Measurements from ENCODE around the gene LAMA5.

LAMA5 gene

DNA sequence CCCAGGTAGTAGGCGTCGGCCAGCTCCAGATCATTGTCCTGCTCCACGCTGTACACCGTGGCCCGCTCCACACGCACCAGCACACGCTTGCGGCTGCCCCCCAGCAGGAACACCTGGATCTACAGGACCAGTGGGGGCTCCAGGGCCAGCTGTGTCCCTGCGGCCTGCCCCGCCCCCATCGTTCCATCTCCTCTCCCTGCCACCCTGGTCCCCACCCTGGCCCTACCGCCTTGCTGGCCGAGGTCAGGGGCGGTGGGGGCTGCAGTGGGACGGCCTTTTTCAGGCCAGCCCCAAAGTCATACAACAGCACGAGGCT is 54.5 kb downstream of the LAMA5 start:
- H3K79me2 ChIP-seq (ENCODE audit: low read length), result no peaks in the 10 kb centered on the region
- H4K20me1 ChIP-seq (ENCODE audit: insufficient read depth, low read length), result 0 out of 2 replicates have a peak, but pooled peaks cover 3% of the 10 kb centered on the region
- H3K36me3 ChIP-seq (replicated peaks; ENCODE audit: low read depth, low read length), result peaks cover 20% of the 10 kb centered on the region
- H3K9me3 ChIP-seq (ENCODE audit: insufficient read depth, low read length), result no peaks in the 10 kb centered on the region
- H3K4me2 ChIP-seq (ENCODE audit: low read length), result no peak overlapping the region
- no peak overlapping the region for H3K9ac ChIP-seq (ENCODE audit: low read length)
- H2AFZ ChIP-seq (ENCODE audit: low read depth, low read length), result no peak overlapping the region
- no peaks in the 10 kb centered on the region for H3K27me3 ChIP-seq (ENCODE audit: low read depth, low read length)
- H3K4me3 ChIP-seq (ENCODE audit: low read length), result no peak overlapping the region
- no peak overlapping the region for H3K27ac ChIP-seq (ENCODE audit: low read length)
- TF ChIP-seq CTCF (IDR thresholded peaks at IDR 0.05; ENCODE audit: low read depth, low read length) (no peak), EZH2phosphoT487 (IDR thresholded peaks at IDR 0.05; ENCODE audit: low read depth) (no peak)
- H3K4me1 ChIP-seq (ENCODE audit: low read length), result no peaks in the 10 kb centered on the region

DNA sequence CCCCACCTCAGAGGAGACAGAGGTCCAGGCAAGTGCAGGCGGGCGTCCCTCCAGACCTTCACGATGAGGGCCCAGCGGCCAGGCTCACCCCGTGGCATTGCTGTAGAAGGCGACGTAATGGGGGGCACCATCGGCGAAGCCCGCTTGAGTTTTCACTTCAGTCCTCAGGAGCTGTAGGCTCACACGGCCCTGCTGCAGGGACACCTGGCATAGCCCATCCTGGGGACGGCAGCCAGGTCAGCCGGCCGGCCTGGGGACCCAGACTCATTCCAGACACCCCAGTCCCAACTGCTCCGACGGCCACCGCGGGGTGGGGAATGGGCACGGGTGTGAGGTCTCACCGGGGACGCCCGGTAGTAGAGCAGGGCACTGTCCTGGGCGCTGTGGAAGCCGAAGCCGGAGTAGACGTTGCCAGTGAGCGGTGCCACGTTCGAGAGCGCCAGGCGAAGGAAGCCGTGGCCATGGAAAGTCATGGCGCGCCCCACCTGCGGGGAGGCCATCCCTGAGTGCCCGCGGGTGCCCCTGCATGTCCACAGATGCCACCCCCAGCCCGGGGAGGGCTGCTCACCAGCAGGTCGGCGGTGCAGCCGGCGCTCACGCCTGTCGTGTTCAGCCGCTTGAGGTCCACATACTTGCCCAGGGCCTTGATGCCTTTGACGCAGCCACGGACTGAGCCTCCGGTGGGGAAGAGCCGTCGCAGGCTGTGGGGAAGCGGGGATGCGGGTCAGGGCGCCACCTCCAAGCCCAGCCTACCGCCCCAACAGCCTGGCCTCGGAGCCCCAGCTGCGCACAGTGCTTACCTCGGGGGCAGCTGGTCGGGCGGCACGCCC is 55.1 kb downstream of the LAMA5 start:
- no peaks in the 10 kb centered on the region for H3K4me1 ChIP-seq (ENCODE audit: low read length)
- H3K27ac ChIP-seq (ENCODE audit: low read length), result no peak overlapping the region
- no peaks in the 10 kb centered on the region for H3K27me3 ChIP-seq (ENCODE audit: low read depth, low read length)
- H3K36me3 ChIP-seq (replicated peaks; ENCODE audit: low read depth, low read length), result peaks cover 20% of the 10 kb centered on the region
- H2AFZ ChIP-seq (ENCODE audit: low read depth, low read length), result no peak overlapping the region
- H3K9me3 ChIP-seq (ENCODE audit: insufficient read depth, low read length), result no peaks in the 10 kb centered on the region
- H3K79me2 ChIP-seq (ENCODE audit: low read length), result no peaks in the 10 kb centered on the region
- no peak overlapping the region for H3K9ac ChIP-seq (ENCODE audit: low read length)
- TF ChIP-seq CTCF (IDR thresholded peaks at IDR 0.05; ENCODE audit: low read depth, low read length) (no peak), EZH2phosphoT487 (IDR thresholded peaks at IDR 0.05; ENCODE audit: low read depth) (no peak)
- H4K20me1 ChIP-seq (ENCODE audit: insufficient read depth, low read length), result 0 out of 2 replicates have a peak, but pooled peaks cover 3% of the 10 kb centered on the region
- H3K4me2 ChIP-seq (ENCODE audit: low read length), result no peak overlapping the region
- H3K4me3 ChIP-seq (ENCODE audit: low read length), result no peak overlapping the region

DNA sequence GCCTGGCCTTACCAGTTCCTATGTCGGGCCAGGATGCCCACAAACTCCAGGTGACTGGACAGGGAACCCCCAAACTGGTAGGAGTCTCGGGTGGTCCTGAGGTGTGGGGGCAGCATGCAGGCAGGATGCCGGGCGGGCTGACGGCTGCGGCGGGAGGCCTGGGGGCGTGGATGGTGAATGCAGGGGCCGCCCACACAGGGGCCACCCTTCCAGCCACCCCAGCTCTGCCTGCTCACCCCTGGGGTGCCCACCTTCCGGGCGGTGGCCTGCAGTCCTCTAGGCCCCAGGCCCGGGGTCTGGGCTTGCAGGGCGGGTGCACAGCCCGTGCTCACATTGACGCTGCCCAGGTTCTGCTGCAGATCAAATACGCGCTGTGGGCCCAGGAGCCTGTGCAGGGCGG is 56.0 kb downstream of the LAMA5 start:
- Histone ChIP-seq H4K20me1 (ENCODE audit: insufficient read depth, low read length) (0 out of 2 replicates have a peak, but pooled peaks cover 3% of the 10 kb centered on the region), H2AFZ (ENCODE audit: low read depth, low read length) (no peak overlapping the region), H3K27me3 (ENCODE audit: low read depth, low read length) (no peaks in the 10 kb centered on the region), H3K4me2 (ENCODE audit: low read length) (no peak overlapping the region), H3K9ac (ENCODE audit: low read length) (no peak overlapping the region), H3K36me3 (replicated peaks; ENCODE audit: low read depth, low read length) (peaks cover 23% of the 10 kb centered on the region), H3K4me3 (ENCODE audit: low read length) (no peak overlapping the region), H3K9me3 (ENCODE audit: insufficient read depth, low read length) (no peaks in the 10 kb centered on the region), H3K4me1 (ENCODE audit: low read length) (no peaks in the 10 kb centered on the region), H3K27ac (ENCODE audit: low read length) (no peak overlapping the region), H3K79me2 (ENCODE audit: low read length) (peaks cover 8% of the 10 kb centered on the region)
- no peak for TF ChIP-seq EZH2phosphoT487 (IDR thresholded peaks at IDR 0.05; ENCODE audit: low read depth)
- no peak for TF ChIP-seq CTCF (IDR thresholded peaks at IDR 0.05; ENCODE audit: low read depth, low read length)

- Histone ChIP-seq H3K9me3 (ENCODE audit: insufficient read depth, low read length) (no peaks in the 10 kb centered on the region), H4K20me1 (ENCODE audit: insufficient read depth, low read length) (peaks cover 3% of the 10 kb centered on the region), H2AFZ (ENCODE audit: low read depth, low read length) (no peak overlapping the region), H3K36me3 (replicated peaks; ENCODE audit: low read depth, low read length) (peaks cover 23% of the 10 kb centered on the region), H3K27ac (ENCODE audit: low read length) (no peak overlapping the region), H3K9ac (ENCODE audit: low read length) (no peak overlapping the region), H3K27me3 (ENCODE audit: low read depth, low read length) (no peaks in the 10 kb centered on the region), H3K4me1 (ENCODE audit: low read length) (no peaks in the 10 kb centered on the region), H3K4me2 (ENCODE audit: low read length) (no peak overlapping the region), H3K79me2 (ENCODE audit: low read length) (peaks cover 12% of the 10 kb centered on the region), H3K4me3 (ENCODE audit: low read length) (no peak overlapping the region)
- TF ChIP-seq CTCF (IDR thresholded peaks at IDR 0.05; ENCODE audit: low read depth, low read length) (no peak), EZH2phosphoT487 (IDR thresholded peaks at IDR 0.05; ENCODE audit: low read depth) (no peak)
Observed at GRCh38 chr20:62310757-62311121, 56.4 kb downstream of the LAMA5 start.

Data from OCI-LY3 (cell line).